ENCODE measurements around the gene PPAT.

- TF ChIP-seq EZH2phosphoT487 (IDR thresholded peaks at IDR 0.05; ENCODE audit: borderline replicate concordance, low read length) (no peak), CTCF (conservative IDR thresholded peaks at IDR 0.05; ENCODE audit: low read depth, low read length) (no peak), EZH2 (IDR thresholded peaks at IDR 0.05; ENCODE audit: low read length, unreplicated experiment) (no peak)
Measured at GRCh38 chr4:56427179-56427578, 8.2 kb downstream of the PPAT start.
